ENCODE measurements around the gene CYBC1.

- TF ChIP-seq, protein P1, sequence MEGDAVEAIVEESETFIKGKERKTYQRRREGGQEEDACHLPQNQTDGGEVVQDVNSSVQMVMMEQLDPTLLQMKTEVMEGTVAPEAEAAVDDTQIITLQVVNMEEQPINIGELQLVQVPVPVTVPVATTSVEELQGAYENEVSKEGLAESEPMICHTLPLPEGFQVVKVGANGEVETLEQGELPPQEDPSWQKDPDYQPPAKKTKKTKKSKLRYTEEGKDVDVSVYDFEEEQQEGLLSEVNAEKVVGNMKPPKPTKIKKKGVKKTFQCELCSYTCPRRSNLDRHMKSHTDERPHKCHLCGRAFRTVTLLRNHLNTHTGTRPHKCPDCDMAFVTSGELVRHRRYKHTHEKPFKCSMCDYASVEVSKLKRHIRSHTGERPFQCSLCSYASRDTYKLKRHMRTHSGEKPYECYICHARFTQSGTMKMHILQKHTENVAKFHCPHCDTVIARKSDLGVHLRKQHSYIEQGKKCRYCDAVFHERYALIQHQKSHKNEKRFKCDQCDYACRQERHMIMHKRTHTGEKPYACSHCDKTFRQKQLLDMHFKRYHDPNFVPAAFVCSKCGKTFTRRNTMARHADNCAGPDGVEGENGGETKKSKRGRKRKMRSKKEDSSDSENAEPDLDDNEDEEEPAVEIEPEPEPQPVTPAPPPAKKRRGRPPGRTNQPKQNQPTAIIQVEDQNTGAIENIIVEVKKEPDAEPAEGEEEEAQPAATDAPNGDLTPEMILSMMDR (IDR thresholded peaks at IDR 0.05; ENCODE audit: control extremely low read depth in 1 of 3, insufficient read depth in 1 of 3, low read depth in 1 of 3, low read length in 3 of 3), result no peak
- TF ChIP-seq JUND (IDR thresholded peaks at IDR 0.05; ENCODE audit: low read length), result no peak
- TF ChIP-seq, protein P2, sequence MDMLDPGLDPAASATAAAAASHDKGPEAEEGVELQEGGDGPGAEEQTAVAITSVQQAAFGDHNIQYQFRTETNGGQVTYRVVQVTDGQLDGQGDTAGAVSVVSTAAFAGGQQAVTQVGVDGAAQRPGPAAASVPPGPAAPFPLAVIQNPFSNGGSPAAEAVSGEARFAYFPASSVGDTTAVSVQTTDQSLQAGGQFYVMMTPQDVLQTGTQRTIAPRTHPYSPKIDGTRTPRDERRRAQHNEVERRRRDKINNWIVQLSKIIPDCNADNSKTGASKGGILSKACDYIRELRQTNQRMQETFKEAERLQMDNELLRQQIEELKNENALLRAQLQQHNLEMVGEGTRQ (IDR thresholded peaks at IDR 0.05; ENCODE audit: low read length), result no peak
- no peak for TF ChIP-seq EP300 (IDR thresholded peaks at IDR 0.05; ENCODE audit: borderline replicate concordance in 1 of 2, low read depth in 2 of 2, low read length in 2 of 2)
- TF ChIP-seq RBBP5 (IDR thresholded peaks at IDR 0.05; ENCODE audit: borderline replicate concordance, low read depth, low read length), result no peak
- TF ChIP-seq CREB1 (IDR thresholded peaks at IDR 0.05), result no peak
- TF ChIP-seq FOSL1 (IDR thresholded peaks at IDR 0.05; ENCODE audit: insufficient read depth, low read depth, low read length), result no peak
- no peak for TF ChIP-seq ZNF274 (IDR thresholded peaks at IDR 0.05; ENCODE audit: borderline replicate concordance, extremely low read depth, low read length)
- TF ChIP-seq TEAD4 (IDR thresholded peaks at IDR 0.05; ENCODE audit: low read depth, low read length), result no peak
- no peak for TF ChIP-seq TAF1 (IDR thresholded peaks at IDR 0.05; ENCODE audit: low read depth, low read length)
These were observed 11.4 kb upstream of the CYBC1 start for GRCh38 chr17:82461827-82462524.

All from H1 (cell line).